Ishikawa (cell line): ENCODE results near the gene PSPN.

Source experiments
- CREB1 ChIP-seq: IDR thresholded peaks from 2 replicates; pipeline ENCODE4 v1.6.1; 2012; ENCODE audit warnings: low read depth
- EGR1 ChIP-seq: IDR thresholded peaks from 2 replicates; pipeline ENCODE4 v1.6.1; 2012
- EP300 ChIP-seq: IDR thresholded peaks from 2 replicates; pipeline ENCODE4 v1.6.1; 2012; ENCODE audit warnings: borderline replicate concordance
- FOXM1 ChIP-seq: IDR thresholded peaks from 2 replicates; pipeline ENCODE4 v1.6.1; 2012; ENCODE audit warnings: low read depth, borderline replicate concordance
- MAX ChIP-seq: IDR thresholded peaks from 2 replicates; pipeline ENCODE4 v1.6.1; 2012
- RAD21 ChIP-seq: IDR thresholded peaks from 2 replicates; pipeline ENCODE4 v1.6.1; 2012; ENCODE audit warnings: low read depth
- REST ChIP-seq: IDR thresholded peaks from 2 replicates; pipeline ENCODE4 v1.6.1; 2012; ENCODE audit warnings: low read depth, mild to moderate bottlenecking
- TAF1 ChIP-seq: IDR thresholded peaks from 2 replicates; pipeline ENCODE4 v1.6.1; 2012; ENCODE audit warnings: low read depth, mild to moderate bottlenecking
- TEAD4 ChIP-seq: IDR thresholded peaks from 2 replicates; pipeline ENCODE4 v1.6.1; 2012
- USF1 ChIP-seq: IDR thresholded peaks from 2 replicates; pipeline ENCODE4 v1.6.1; 2012
- YY1 ChIP-seq: IDR thresholded peaks from 2 replicates; pipeline ENCODE4 v1.6.1; 2012; ENCODE audit warnings: low read depth

GRCh38 chr19:6412061-6412446, 36.3 kb upstream of the PSPN start:
- no peak for TF ChIP-seq EP300
- no peak for TF ChIP-seq FOXM1
- TF ChIP-seq TAF1 = no peak
- no peak for TF ChIP-seq YY1
- no peak for TF ChIP-seq RAD21
- TF ChIP-seq USF1 = no peak
- TF ChIP-seq REST = no peak
- no peak for TF ChIP-seq TEAD4
- no peak for TF ChIP-seq CREB1
- no peak for TF ChIP-seq MAX
- no peak for TF ChIP-seq EGR1
